ENCODE results near the gene MTA2. TPM values are rescaled to one million over a fixed set of nuclear protein-coding genes. Genes with fewer than 3 reads are reported as not detected.

The MTA2 gene
- total and polyA plus RNA-seq, 10 of the 15 experiments (the other 5 are each of a cell fraction or from before 2014, with no cell fraction given), result 6.7 to 201 (median 113) TPM

DNA sequence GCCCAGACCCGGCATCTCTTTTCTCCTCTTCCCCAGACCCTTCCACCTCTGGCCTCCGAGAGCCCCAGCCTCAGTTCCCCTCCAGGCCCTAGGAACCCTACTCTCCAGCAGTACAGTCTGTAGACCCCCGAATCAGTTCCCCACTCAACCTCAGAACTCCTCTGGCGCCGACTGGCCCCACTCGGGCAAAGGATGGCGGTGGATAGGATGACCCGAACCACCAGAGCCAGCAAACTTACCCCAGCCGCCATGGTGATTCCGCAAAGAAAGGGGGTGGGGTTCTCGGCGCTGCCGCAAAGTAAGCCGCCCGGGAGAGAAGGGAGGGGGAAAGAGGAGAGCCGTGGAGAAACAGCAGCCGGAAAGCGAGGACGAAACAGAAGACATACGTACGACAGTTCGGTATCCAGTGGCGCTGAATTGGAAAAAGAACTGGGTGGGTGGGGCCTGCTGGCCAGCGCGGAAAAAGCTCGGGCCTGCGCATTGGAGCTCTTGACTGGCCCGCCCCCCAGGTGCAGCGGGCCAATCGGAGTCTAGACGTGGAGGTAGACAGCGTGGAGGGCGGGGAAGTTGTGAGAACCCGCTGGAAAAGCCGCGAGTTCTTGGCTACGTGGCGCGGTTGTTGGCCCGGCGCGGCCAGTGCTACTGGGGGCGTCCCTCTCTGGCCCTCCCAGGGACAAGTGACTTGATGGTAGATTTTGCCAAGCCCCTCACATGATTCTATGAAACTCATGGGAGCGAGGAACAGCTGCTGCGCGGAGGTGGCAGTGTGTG, 27.9 kb downstream of the MTA2 start, which contains the start of gene EEF1G (continued):
- no peak; the same call in 1 of the 2 replicates for TF ChIP-seq ZNF687 (IDR thresholded peaks at IDR 0.05)
- TF ChIP-seq ZNF24 (IDR thresholded peaks at IDR 0.05), result no peak
- TF ChIP-seq SREBF2 (IDR thresholded peaks at IDR 0.05; ENCODE audit: low read length), result no peak
- 0 out of 2 replicates have a peak, but pooled peaks have one; percentile 40 for TF ChIP-seq CHD1 (IDR thresholded peaks at IDR 0.05; ENCODE audit: low read depth, low read length)
- TF ChIP-seq CHD4 (IDR thresholded peaks at IDR 0.05), result no peak
- TF ChIP-seq SP1 (IDR thresholded peaks at IDR 0.05; ENCODE audit: low read depth, low read length), result peak; percentile 58
- TF ChIP-seq WRNIP1 (IDR thresholded peaks at IDR 0.05; ENCODE audit: borderline replicate concordance, low read depth, low read length), result no peak
- TF ChIP-seq SREBF1 (IDR thresholded peaks at IDR 0.05; ENCODE audit: low read length), result no peak
- TF ChIP-seq CEBPZ (IDR thresholded peaks at IDR 0.05; ENCODE audit: low read depth, low read length), result no peak
- peak; percentile 94 for TF ChIP-seq NRF1 (conservative IDR thresholded peaks at IDR 0.05; ENCODE audit: low read depth, low read length)
- TF ChIP-seq EZH2 (IDR thresholded peaks at IDR 0.05; ENCODE audit: borderline replicate concordance, control insufficient read depth, low read depth, low read length), result no peak
- TF ChIP-seq NFXL1 (IDR thresholded peaks at IDR 0.05; ENCODE audit: borderline replicate concordance), result no peak
- TF ChIP-seq TAF1 (IDR thresholded peaks at IDR 0.05; ENCODE audit: borderline replicate concordance, low read depth, low read length), result peak; percentile 100
- TF ChIP-seq SUPT20H (IDR thresholded peaks at IDR 0.05; ENCODE audit: borderline replicate concordance, control insufficient read depth, low read depth, low read length), result no peak
- TF ChIP-seq CTCF (IDR thresholded peaks at IDR 0.05 in 2 of 3, conservative IDR thresholded peaks at IDR 0.05 in 1 of 3; ENCODE audit: control insufficient read depth in 2 of 3, extremely low read depth in 1 of 3, insufficient read depth in 1 of 3, low read depth in 3 of 3, low read length in 3 of 3), result no peak
- peak; percentile 90 for TF ChIP-seq NBN (IDR thresholded peaks at IDR 0.05)

All from GM12878 (cell line).